ENCODE data around the gene UGCG. TPM values are rescaled to one million over a fixed set of nuclear protein-coding genes. Genes with fewer than 3 reads are reported as not detected.

Gene UGCG
- total and polyA plus RNA-seq, 2 of the 4 experiments (the other 2 are of a cell fraction) = 84.2 to 104 TPM

DNA sequence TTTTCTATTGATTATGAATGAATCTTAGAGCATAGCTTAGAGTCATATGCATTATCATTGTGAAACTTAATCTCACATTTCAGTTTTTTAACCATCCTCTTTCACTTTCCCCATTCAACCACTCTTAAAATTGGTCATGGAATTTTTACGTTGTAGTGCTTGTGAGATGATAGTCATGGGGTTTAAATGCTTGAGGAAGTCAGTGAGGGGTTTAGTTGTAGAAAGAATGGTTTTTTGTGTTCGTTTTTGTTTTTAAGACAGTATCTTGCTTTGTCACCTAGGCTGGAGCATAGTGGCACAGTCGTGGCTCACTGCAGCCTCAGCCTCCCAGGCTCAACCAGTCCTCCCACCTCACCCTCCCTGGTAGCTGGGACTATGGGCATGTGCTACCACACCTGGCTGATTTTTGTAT lies 19.6 kb downstream of the UGCG start:
- no peaks in the 10 kb centered on the region for H3K9me3 ChIP-seq (ENCODE audit: control insufficient read depth, insufficient read depth, low read length)
- H3K79me1 ChIP-seq (ENCODE audit: low read depth in 1 of 2, low read length in 2 of 2) = peaks cover 0 to 55% of the 10 kb centered on the region in 2 experiments; a peak in 2 of 4 replicates
- H3K27ac ChIP-seq (ENCODE audit: insufficient read depth, low read length) = no peak overlapping the region; the same call in 1 of the 2 replicates
- POLR2A ChIA-PET (ENCODE audit: unreplicated experiment) = no interaction called here
- no peak overlapping the region for H2BK15ac ChIP-seq (ENCODE audit: low read depth, low read length)
- peaks cover 32% of the 10 kb centered on the region for H3K36me3 ChIP-seq (ENCODE audit: control insufficient read depth, insufficient read depth, low read length)
- no peak for ATAC-seq (ENCODE audit: low read depth)
- no peak for TF ChIP-seq BHLHE40 (IDR thresholded peaks at IDR 0.05; ENCODE audit: low read depth, low read length)
- TF ChIP-seq RAD21 (IDR thresholded peaks at IDR 0.05; ENCODE audit: low read length) = no peak
- no peak for TF ChIP-seq MAZ (IDR thresholded peaks at IDR 0.05; ENCODE audit: borderline replicate concordance, low read depth, low read length)
- TF ChIP-seq CEBPB (IDR thresholded peaks at IDR 0.05; ENCODE audit: low read depth, low read length) = no peak
- no peak for TF ChIP-seq USF2 (IDR thresholded peaks at IDR 0.05; ENCODE audit: low read depth, low read length)
- TF ChIP-seq NFE2L2 (IDR thresholded peaks at IDR 0.05; ENCODE audit: low read depth, low read length) = no peak
- no peak for TF ChIP-seq SMC3 (IDR thresholded peaks at IDR 0.05; ENCODE audit: low read depth, low read length)
- no peak for TF ChIP-seq MXI1 (IDR thresholded peaks at IDR 0.05; ENCODE audit: borderline replicate concordance, low read depth, low read length)
- TF ChIP-seq, protein P1, sequence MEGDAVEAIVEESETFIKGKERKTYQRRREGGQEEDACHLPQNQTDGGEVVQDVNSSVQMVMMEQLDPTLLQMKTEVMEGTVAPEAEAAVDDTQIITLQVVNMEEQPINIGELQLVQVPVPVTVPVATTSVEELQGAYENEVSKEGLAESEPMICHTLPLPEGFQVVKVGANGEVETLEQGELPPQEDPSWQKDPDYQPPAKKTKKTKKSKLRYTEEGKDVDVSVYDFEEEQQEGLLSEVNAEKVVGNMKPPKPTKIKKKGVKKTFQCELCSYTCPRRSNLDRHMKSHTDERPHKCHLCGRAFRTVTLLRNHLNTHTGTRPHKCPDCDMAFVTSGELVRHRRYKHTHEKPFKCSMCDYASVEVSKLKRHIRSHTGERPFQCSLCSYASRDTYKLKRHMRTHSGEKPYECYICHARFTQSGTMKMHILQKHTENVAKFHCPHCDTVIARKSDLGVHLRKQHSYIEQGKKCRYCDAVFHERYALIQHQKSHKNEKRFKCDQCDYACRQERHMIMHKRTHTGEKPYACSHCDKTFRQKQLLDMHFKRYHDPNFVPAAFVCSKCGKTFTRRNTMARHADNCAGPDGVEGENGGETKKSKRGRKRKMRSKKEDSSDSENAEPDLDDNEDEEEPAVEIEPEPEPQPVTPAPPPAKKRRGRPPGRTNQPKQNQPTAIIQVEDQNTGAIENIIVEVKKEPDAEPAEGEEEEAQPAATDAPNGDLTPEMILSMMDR (conservative IDR thresholded peaks at IDR 0.05; ENCODE audit: low read depth, low read length) = no peak
- no peak for TF ChIP-seq FOS (IDR thresholded peaks at IDR 0.05; ENCODE audit: low read depth, low read length)
- no peak for TF ChIP-seq RCOR1 (IDR thresholded peaks at IDR 0.05; ENCODE audit: insufficient replicate concordance, low read length)
- TF ChIP-seq, protein P2, sequence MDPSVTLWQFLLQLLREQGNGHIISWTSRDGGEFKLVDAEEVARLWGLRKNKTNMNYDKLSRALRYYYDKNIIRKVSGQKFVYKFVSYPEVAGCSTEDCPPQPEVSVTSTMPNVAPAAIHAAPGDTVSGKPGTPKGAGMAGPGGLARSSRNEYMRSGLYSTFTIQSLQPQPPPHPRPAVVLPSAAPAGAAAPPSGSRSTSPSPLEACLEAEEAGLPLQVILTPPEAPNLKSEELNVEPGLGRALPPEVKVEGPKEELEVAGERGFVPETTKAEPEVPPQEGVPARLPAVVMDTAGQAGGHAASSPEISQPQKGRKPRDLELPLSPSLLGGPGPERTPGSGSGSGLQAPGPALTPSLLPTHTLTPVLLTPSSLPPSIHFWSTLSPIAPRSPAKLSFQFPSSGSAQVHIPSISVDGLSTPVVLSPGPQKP (IDR thresholded peaks at IDR 0.05; ENCODE audit: borderline replicate concordance, low read depth, low read length) = no peak
- TF ChIP-seq CHD1 (IDR thresholded peaks at IDR 0.05; ENCODE audit: low read depth, low read length) = no peak
- TF ChIP-seq MAFK (IDR thresholded peaks at IDR 0.05; ENCODE audit: low read depth, low read length) = no peak
- H4K91ac ChIP-seq (ENCODE audit: insufficient read depth, low read depth, low read length) = no peak overlapping the region
- H3K56ac ChIP-seq (ENCODE audit: extremely low read depth, insufficient read depth, low read length) = no peak overlapping the region
- no peak overlapping the region for H3K4ac ChIP-seq (ENCODE audit: low read depth, low read length)
- dilution Hi-C loops (cut with HindIII; ENCODE audit: low sequenced_read_pairs, unreplicated experiment) = no loop called here
- no peaks in the 10 kb centered on the region for H3K27me3 ChIP-seq (ENCODE audit: control insufficient read depth, insufficient read depth, low read length)
- no peak overlapping the region for H3K9ac ChIP-seq (ENCODE audit: low read depth, low read length)
- no peak overlapping the region for H2AK5ac ChIP-seq (ENCODE audit: low read depth, low read length)
- H4K8ac ChIP-seq (ENCODE audit: low read depth in 2 of 2, low read length in 2 of 2) = no peak overlapping the region
- peaks cover 90% of the 10 kb centered on the region for H4K20me1 ChIP-seq (ENCODE audit: insufficient read depth, low read length)
- H2BK20ac ChIP-seq (ENCODE audit: low read depth, low read length) = no peak overlapping the region
- intact Hi-C loops (cut with micrococcal nuclease) = no loop called here
- BruUV-seq (replicated peaks) = no TSS peak
- DNase-seq = no peak
- in situ Hi-C loops (cut with MboI; ENCODE audit: low sequenced_read_pairs) = no loop called here
- no peak overlapping the region for H2BK120ac ChIP-seq (ENCODE audit: low read depth, low read length)
- no peak overlapping the region for H2AFZ ChIP-seq (replicated peaks; ENCODE audit: low read length, poor library complexity)
- H3K4me1 ChIP-seq (ENCODE audit: control insufficient read depth, insufficient read depth, low read length) = peaks cover 21% of the 10 kb centered on the region
- CTCF ChIA-PET = no interaction called here
- no peak overlapping the region for H3K4me2 ChIP-seq (ENCODE audit: low read depth, low read length)
- H3K4me3 ChIP-seq (ENCODE audit: insufficient read depth, low read depth, low read length) = no peak overlapping the region
- peak overlapping the region; percentile 7 for H2BK5ac ChIP-seq (ENCODE audit: low read depth, low read length, poor library complexity, severe bottlenecking)
- H3K14ac ChIP-seq (replicated peaks; ENCODE audit: low read depth, low read length) = no peak overlapping the region
- no peak overlapping the region for H3K23ac ChIP-seq (ENCODE audit: low read depth, low read length)
- H3K18ac ChIP-seq (ENCODE audit: low read depth, low read length) = no peak overlapping the region
- H3K9me1 ChIP-seq (ENCODE audit: insufficient read depth, low read length) = peaks cover 17% of the 10 kb centered on the region
- H4K5ac ChIP-seq (ENCODE audit: low read depth, low read length) = 0 out of 2 replicates have a peak overlapping the region, but pooled peaks have one; percentile 41
- WGBS, 2 experiments (ENCODE audit: extremely low coverage in 2 of 2, insufficient read length in 1 of 2) = 100% methylated on average over 1 of the region's 3 CpGs; no CpG with 5 or more reads in 1 of the 2 experiments
- no peak overlapping the region for H2AK9ac ChIP-seq (replicated peaks; ENCODE audit: low read depth, low read length, poor library complexity)
